Panc1 (cell line): Measurements from ENCODE around the gene NMNAT3. TPM values are rescaled to one million over a fixed set of nuclear protein-coding genes. Genes with fewer than 3 reads are reported as not detected.

Experiments used
- ATAC-seq: fragments of 200-7000 bp; cut with Tn5 transposase; 2 replicates; pipeline ENCODE4 v1.9.1; 2020; ENCODE audit warnings: mild to moderate bottlenecking, moderate library complexity
- BruUV-seq: library from RNA; stranded (reverse); fragments of 400-500 nt; replicated peaks from 2 replicates; lab custom pipeline; 2021; lab: Mats Ljungman, UMichigan
- CTCF ChIA-PET: fragments of 300-600 bp; sonication (Branson Sonifier 250); formaldehyde crosslinking; loops from one replicate; lab custom pipeline; 2022; ENCODE audit warnings: antibody characterized with exemption; lab: Charles Lee
- POLR2A ChIA-PET: fragments of 300-600 bp; sonication (Branson Sonifier 250); formaldehyde crosslinking; loops from one replicate; lab custom pipeline; 2022; ENCODE audit warnings: antibody characterized with exemption; lab: Charles Lee
- DNase-seq: peaks from one replicate; pipeline ENCODE4 v3.0.0-alpha.2; 2010; ENCODE audit warnings: low read depth, low spot score
- H3K27ac ChIP-seq: 2 replicates; pipeline ENCODE4 v1.5.1; 2011; ENCODE audit warnings: mild to moderate bottlenecking, low read length, inconsistent platforms
- H3K27me3 ChIP-seq: fragments of 200-500 bp; sonication (Bioruptor generic); 2 replicates; pipeline ENCODE4 v1.6.0; 2014; ENCODE audit warnings: low read length, inconsistent platforms; ENCODE audit not compliant: control insufficient read depth, insufficient read depth
- H3K36me3 ChIP-seq: fragments of 200-500 bp; sonication (Bioruptor generic); 2 replicates; pipeline ENCODE4 v1.5.1; 2014; ENCODE audit warnings: inconsistent platforms, mild to moderate bottlenecking, low read length, moderate library complexity; ENCODE audit not compliant: control insufficient read depth, insufficient read depth
- H3K4me1 ChIP-seq: 2 replicates; pipeline ENCODE4 v1.5.1; 2011; ENCODE audit warnings: inconsistent platforms, mild to moderate bottlenecking, low read length, moderate library complexity; ENCODE audit not compliant: control insufficient read depth, insufficient read depth
- H3K4me3 ChIP-seq, 2 experiments: 2 replicates each; pipeline ENCODE4 v1.5.1; 2011 to 2012; ENCODE audit warnings: low read depth in 2 of 2, low read length in 2 of 2, mild to moderate bottlenecking in 2 of 2, inconsistent platforms in 1 of 2, moderate library complexity in 1 of 2
- H3K9me3 ChIP-seq: fragments of 200-500 bp; sonication (Bioruptor generic); 2 replicates; pipeline ENCODE4 v1.5.1; 2014; ENCODE audit warnings: low read depth, mild to moderate bottlenecking, inconsistent platforms, low read length, moderate library complexity; ENCODE audit not compliant: control insufficient read depth, insufficient read depth
- POLR2AphosphoS5 ChIP-seq: IDR thresholded peaks from 2 replicates; pipeline ENCODE4 v1.6.1; 2012; ENCODE audit warnings: mild to moderate bottlenecking, low read depth, low read length, moderate library complexity
- SIN3A ChIP-seq: IDR thresholded peaks from 2 replicates; pipeline ENCODE4 v1.6.1; 2012; ENCODE audit warnings: low read depth, mild to moderate bottlenecking, low read length, moderate library complexity, borderline replicate concordance; ENCODE audit not compliant: insufficient read depth
- TCF7L2 ChIP-seq: IDR thresholded peaks from 2 replicates; pipeline ENCODE4 v1.6.1; 2011; ENCODE audit warnings: mild to moderate bottlenecking, low read depth, low read length, inconsistent platforms
- in situ Hi-C: cut with HindIII; loops from 2 replicates; pipeline ENCODE4 v1.10.0; 2016; ENCODE audit warnings: low sequenced_read_pairs, low pct_unique_long_range_greater_than_20kb
- intact Hi-C: fragments of 100-400 bp; cut with micrococcal nuclease; formaldehyde crosslinking; loops from one replicate; pipeline ENCODE4 v1.10.0; 2022; ENCODE audit not compliant: unreplicated experiment
- total RNA-seq: library from RNA; stranded (reverse); gene quantifications from one replicate; pipeline ENCODE4 v1.2.1, GENCODE V29; 2021; ENCODE audit not compliant: unreplicated experiment
- TF ChIP-seq, protein P1 (sequence below): fragments of 450-650 bp; IDR thresholded peaks from 2 replicates; pipeline ENCODE4 v1.5.1; 2017; ENCODE audit warnings: mild to moderate bottlenecking
- TF ChIP-seq, protein P2 (sequence below), 2 experiments: IDR thresholded peaks; 2 replicates each; pipeline ENCODE4 v1.6.1; 2011 to 2012; ENCODE audit warnings: low read depth in 2 of 2, control low read depth in 1 of 2, low read length in 1 of 2, mild to moderate bottlenecking in 1 of 2, moderate library complexity in 1 of 2; ENCODE audit not compliant: insufficient read depth in 1 of 2

Gene NMNAT3
- total RNA-seq, 1 experiment from 2014 or later, result 1.9 TPM

DNA sequence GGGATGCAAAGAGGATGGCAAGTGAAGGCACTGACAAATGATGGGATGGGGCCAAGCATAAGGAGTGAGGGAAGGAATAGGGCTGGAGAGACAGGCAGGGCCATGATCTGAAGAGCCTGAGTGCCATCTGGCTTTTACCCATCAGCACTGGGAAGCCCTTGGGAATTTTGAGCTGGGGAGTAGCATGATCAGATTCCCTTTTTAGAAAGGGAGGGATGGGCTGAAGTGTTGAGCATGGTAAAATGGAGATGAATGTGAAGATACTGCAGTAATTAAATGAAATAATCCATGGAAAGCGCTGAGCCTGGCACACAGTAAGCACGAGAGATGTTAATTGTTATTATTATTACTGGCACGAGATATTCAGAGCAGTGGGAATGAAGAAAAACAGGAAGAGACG, 148.1 kb downstream of the NMNAT3 start:
- BruUV-seq, result no TSS peak
- in situ Hi-C loops, result no loop called here
- H3K4me1 ChIP-seq, result peaks cover 13% of the 10 kb centered on the region
- H3K36me3 ChIP-seq, result no peaks in the 10 kb centered on the region
- ATAC-seq, result no peak
- H3K27ac ChIP-seq, result no peak overlapping the region
- H3K9me3 ChIP-seq, result no peaks in the 10 kb centered on the region
- DNase-seq, result no peak
- intact Hi-C loops, result no loop called here
- TF ChIP-seq TCF7L2, result no peak
- no peak for TF ChIP-seq SIN3A
- TF ChIP-seq POLR2AphosphoS5, result no peak
- TF ChIP-seq, protein P1, sequence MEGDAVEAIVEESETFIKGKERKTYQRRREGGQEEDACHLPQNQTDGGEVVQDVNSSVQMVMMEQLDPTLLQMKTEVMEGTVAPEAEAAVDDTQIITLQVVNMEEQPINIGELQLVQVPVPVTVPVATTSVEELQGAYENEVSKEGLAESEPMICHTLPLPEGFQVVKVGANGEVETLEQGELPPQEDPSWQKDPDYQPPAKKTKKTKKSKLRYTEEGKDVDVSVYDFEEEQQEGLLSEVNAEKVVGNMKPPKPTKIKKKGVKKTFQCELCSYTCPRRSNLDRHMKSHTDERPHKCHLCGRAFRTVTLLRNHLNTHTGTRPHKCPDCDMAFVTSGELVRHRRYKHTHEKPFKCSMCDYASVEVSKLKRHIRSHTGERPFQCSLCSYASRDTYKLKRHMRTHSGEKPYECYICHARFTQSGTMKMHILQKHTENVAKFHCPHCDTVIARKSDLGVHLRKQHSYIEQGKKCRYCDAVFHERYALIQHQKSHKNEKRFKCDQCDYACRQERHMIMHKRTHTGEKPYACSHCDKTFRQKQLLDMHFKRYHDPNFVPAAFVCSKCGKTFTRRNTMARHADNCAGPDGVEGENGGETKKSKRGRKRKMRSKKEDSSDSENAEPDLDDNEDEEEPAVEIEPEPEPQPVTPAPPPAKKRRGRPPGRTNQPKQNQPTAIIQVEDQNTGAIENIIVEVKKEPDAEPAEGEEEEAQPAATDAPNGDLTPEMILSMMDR, result no peak
- TF ChIP-seq, protein P2, sequence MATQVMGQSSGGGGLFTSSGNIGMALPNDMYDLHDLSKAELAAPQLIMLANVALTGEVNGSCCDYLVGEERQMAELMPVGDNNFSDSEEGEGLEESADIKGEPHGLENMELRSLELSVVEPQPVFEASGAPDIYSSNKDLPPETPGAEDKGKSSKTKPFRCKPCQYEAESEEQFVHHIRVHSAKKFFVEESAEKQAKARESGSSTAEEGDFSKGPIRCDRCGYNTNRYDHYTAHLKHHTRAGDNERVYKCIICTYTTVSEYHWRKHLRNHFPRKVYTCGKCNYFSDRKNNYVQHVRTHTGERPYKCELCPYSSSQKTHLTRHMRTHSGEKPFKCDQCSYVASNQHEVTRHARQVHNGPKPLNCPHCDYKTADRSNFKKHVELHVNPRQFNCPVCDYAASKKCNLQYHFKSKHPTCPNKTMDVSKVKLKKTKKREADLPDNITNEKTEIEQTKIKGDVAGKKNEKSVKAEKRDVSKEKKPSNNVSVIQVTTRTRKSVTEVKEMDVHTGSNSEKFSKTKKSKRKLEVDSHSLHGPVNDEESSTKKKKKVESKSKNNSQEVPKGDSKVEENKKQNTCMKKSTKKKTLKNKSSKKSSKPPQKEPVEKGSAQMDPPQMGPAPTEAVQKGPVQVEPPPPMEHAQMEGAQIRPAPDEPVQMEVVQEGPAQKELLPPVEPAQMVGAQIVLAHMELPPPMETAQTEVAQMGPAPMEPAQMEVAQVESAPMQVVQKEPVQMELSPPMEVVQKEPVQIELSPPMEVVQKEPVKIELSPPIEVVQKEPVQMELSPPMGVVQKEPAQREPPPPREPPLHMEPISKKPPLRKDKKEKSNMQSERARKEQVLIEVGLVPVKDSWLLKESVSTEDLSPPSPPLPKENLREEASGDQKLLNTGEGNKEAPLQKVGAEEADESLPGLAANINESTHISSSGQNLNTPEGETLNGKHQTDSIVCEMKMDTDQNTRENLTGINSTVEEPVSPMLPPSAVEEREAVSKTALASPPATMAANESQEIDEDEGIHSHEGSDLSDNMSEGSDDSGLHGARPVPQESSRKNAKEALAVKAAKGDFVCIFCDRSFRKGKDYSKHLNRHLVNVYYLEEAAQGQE (IDR thresholded peaks at IDR 0.05; ENCODE audit: insufficient read depth in 1 of 2, low read depth in 2 of 2, low read length in 1 of 2), result no peak
- H3K27me3 ChIP-seq, result no peaks in the 10 kb centered on the region
- ChIA-PET CTCF (no interaction called here), POLR2A (no interaction called here)
- no peak overlapping the region for H3K4me3 ChIP-seq

DNA sequence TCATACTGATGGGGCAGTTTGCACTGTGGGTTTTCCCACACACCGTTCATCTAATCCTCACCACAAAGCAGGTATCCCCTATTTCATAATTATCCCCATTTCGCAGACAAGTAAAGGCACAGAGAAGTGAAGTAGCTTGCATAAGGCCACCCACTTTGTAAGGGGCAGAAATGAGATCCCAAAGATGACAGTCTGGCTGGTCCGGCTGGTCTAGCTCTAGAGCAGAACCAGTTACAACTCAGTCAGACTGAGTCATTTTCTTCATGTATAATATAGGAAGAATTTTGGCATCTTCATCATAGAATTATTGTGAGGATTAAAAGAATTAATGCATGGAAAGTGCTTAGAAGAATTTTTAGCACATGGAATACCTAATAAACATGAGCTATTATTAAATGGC, 148.8 kb downstream of the NMNAT3 start:
- in situ Hi-C loops, result no loop called here
- ChIA-PET POLR2A (no interaction called here), CTCF (no interaction called here)
- BruUV-seq, result no TSS peak
- H3K4me1 ChIP-seq, result peaks cover 5% of the 10 kb centered on the region
- H3K27me3 ChIP-seq, result no peaks in the 10 kb centered on the region
- intact Hi-C loops, result no loop called here
- H3K9me3 ChIP-seq, result no peaks in the 10 kb centered on the region
- no peak for DNase-seq
- H3K4me3 ChIP-seq, result no peak overlapping the region
- H3K36me3 ChIP-seq, result no peaks in the 10 kb centered on the region
- TF ChIP-seq TCF7L2, result no peak
- TF ChIP-seq, protein P1, result no peak
- TF ChIP-seq SIN3A, result no peak
- TF ChIP-seq POLR2AphosphoS5, result no peak
- H3K27ac ChIP-seq, result no peak overlapping the region
- ATAC-seq, result no peak
